GM23248 (cell line): Measurements from ENCODE around the gene KCND3.

Experiments
- EZH2 ChIP-seq: fragments of 200-600 bp; sonication (generic); IDR thresholded peaks from 2 replicates; pipeline ENCODE4 v1.6.1; 2018; ENCODE audit warnings: antibody characterized with exemption, mild to moderate bottlenecking; ENCODE audit not compliant: insufficient read depth, poor library complexity, severe bottlenecking
- EZH2phosphoT487 ChIP-seq: fragments of 200-600 bp; sonication (generic); IDR thresholded peaks from 2 replicates; pipeline ENCODE4 v1.6.1; 2018; ENCODE audit warnings: antibody characterized with exemption, moderate library complexity, mild to moderate bottlenecking, low read depth; ENCODE audit not compliant: insufficient read depth

- TF ChIP-seq EZH2, result no peak
- no peak for TF ChIP-seq EZH2phosphoT487
Observed at GRCh38 chr1:111802110-111802509, 187.4 kb downstream of the KCND3 start.
